ENCODE measurements around the gene POLD3.
A peak's percentile ranks its signal among the peaks of the same experiment; 100 is the strongest.

Gene POLD3, protein sequence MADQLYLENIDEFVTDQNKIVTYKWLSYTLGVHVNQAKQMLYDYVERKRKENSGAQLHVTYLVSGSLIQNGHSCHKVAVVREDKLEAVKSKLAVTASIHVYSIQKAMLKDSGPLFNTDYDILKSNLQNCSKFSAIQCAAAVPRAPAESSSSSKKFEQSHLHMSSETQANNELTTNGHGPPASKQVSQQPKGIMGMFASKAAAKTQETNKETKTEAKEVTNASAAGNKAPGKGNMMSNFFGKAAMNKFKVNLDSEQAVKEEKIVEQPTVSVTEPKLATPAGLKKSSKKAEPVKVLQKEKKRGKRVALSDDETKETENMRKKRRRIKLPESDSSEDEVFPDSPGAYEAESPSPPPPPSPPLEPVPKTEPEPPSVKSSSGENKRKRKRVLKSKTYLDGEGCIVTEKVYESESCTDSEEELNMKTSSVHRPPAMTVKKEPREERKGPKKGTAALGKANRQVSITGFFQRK

GRCh38 chr11:74592441-74593362 lies at the start of gene POLD3:
Gene POLD3, plus strand, starts transcription at chr11:74592582. Its CDS starts 77 bp downstream, at chr11:74592659.
- DNase-seq (ENCODE audit: low read depth): peak; percentile 82

DNA sequence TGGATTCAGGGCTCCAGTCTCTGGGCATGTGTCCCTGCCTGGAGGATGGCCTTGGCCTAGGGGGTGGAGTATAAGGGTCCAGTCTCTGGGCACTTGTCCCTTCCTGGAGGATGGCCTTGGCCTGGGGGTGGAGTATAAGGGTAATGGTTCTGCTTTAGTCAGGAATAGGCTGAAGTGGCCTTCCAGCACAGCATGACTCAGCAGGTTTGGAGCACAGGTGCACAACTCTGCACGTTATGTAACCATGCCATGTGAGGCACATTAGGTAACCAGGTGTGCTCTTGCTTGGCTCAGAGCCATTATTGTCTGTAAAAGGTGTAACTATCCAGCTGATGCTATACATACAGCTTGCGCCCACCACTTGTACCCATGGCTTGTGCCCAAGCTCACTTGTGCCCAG lies 48.4 kb upstream of the POLD3 start:
- DNase-seq (ENCODE audit: low read depth): no peak

DNA sequence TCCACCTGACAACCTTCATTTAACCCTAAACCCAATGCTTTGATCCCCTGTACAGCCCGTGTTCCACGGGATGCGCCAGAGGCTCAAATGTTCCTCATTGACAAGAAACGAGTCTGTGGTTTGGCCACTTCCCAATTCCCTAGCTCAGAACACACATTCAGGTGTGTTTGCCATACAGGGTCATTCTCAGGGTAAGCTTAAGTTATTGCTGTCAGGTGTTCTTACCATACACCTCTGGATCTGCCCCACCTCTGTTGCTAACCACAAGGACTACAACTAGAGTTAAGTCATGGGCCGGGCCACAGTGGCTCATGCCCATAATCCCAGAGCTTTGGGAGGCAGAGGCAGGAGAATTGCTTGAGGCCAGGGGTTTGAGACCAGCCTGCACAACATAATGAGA lies 45.6 kb upstream of the POLD3 start:
- DNase-seq (ENCODE audit: low read depth): no peak

- no peak for DNase-seq (ENCODE audit: low read depth)
These were observed 41.2 kb upstream of the POLD3 start for GRCh38 chr11:74550991-74551753.

DNA sequence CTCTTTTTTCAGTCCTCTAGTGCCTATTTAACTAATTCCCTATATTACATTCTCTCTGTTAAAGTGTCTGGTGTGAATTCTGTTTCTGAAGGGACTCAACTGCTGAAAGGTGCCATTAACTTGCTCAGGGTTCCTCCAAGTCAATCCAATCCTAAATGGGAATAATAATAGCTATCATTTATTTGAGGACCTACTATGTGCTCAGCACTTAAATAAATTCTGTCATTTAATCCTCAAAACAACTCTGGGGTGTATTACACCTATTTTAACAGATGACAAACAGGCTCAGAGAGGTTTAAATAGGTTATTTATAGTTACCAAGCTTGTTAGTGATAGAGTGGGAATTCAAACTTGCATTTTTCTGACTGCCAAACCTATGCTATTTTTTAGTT lies 40.6 kb upstream of the POLD3 start:
- DNase-seq (ENCODE audit: low read depth): no peak

DNA sequence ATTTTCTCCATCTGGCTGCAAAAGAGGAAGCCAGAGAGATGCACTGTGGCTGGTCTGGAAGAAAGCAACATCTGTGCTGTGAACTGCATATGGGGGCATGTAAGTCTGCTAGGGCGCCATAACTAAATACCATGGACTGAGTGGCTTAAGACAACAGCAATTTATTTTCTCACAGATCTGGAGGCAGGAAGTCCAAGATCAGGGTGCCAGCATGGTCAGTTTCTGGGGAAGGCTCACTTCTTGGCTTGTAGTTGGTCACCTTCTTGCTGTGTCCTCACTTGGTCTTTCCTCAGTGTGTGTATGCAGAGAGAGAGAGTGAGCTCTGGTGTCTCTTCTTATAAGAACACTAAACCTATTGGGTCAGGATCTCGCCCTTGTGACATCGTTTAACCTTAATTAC lies 34.9 kb upstream of the POLD3 start:
- no peak for DNase-seq (ENCODE audit: low read depth)

DNA sequence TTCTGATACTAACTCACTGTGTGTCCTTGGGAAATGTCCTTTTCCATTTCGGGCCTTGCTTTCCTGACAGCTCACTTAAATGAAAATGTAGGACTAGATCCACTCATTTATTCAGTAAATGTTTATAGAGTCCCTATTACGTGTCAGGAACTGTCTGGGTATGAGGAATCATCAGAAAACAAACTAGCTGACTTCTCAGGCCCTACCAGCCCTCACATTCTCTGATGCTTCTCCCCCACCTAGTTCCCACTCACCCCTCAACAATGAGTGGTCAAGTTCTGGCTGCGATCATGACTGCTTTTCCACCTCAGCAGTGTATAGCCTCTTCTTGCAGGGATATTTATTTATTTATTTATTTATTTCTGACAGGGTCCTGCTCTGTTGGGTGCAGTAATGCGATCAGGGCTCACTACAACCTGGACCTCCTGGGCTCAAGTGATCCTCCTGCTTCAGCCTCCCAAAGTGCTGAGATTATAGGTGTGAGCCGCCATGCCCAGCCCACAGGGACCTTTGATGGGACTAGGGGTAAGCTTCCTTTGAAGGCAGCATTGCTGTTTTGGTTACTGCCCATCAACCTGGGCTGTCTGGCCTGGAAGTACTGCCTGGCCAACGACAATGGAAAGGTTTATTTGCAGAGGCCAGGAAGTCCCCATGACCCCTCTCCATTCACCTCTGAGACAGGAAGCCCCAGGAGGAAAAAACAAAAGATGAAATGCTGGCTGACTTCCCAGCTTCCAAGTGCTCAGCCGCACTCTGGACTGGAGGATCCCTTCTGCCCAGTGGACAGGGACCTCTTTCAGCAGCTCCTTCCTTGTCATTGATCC lies 33.1 kb upstream of the POLD3 start:
- DNase-seq (ENCODE audit: low read depth): no peak

- DNase-seq (ENCODE audit: low read depth): peak; percentile 70
These were observed 32.5 kb upstream of the POLD3 start for GRCh38 chr11:74559934-74560309.

GRCh38 chr11:74566146-74566960 lies 26.0 kb upstream of the POLD3 start:
- no peak for DNase-seq (ENCODE audit: low read depth)

DNA sequence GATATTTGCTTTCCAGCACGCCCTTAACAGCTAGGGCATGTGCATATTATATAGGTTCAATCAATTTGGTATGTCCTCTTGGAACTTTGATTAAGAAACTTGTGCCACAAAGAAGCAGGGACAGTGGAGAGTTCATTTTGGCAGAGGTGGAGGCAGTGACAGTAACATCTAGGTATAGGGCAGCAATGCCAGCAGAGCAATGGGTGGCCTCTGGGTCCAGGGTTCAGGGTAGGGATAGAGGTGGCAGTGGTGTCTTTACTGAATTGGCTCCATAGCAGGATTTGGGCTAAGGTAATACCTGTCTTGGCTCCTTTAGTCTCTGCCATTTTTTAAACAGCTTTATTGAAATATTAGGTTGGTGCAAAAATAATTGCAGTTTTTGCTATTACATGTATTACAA lies 24.4 kb upstream of the POLD3 start:
- DNase-seq (ENCODE audit: low read depth): no peak

DNA sequence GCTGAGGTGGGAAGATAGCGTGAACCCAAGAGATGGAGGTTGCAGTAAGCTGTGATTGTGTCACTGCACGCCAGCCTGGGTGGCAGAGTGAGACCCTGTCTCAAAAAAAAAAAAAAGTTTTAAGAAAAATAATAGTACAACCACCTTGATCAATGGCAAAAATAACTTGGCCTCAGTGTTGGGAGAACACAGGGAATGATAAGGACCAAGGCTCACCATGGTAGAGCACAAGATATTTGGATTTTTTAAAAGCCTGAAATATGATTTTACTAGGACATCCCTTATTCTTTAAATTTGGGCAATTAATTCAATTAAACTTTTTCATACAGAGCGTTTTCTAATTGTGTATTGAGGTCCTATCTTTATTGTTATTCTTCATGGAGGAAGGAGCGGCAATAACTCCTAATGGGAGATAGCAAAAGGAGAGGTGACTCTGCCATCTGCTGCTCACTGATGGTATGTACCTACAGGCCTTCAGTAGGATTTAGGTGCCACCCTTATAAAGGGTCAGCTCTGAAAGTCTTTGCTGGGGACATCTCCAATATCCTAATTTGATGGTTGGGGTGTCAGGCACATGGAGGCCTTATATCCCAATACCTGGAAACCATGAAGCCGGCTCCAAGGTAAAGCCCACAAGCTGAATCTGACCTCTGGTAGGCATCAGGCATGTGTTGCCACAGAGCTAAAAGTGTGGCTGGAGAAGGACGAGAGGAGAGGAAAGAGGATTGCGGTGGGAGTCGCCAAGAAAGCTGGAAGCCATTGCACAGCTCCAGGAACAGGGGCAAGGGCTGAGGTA lies 21.9 kb upstream of the POLD3 start:
- peak; percentile 52 for DNase-seq (ENCODE audit: low read depth)

- DNase-seq (ENCODE audit: low read depth): no peak
These were observed 21.4 kb upstream of the POLD3 start for GRCh38 chr11:74571062-74571399.

DNA sequence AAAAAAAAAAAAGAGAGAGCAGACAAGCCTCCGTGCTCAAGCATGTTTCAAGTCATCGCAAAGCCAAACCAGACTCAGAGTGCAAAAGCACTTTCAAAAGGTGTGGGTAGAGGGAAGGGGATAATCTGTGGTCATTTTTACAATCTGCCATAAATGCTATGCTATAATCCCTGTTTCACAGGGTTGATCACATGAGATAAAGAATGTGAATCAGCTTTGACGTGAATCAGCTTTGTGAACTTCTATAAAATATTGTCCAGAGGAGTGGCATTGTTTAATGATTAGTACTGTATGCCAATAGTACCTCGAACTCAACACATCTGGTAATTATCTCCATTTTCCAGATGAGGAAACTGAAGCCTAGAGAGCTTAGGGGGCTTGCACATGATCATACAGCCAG lies 20.0 kb upstream of the POLD3 start:
- DNase-seq (ENCODE audit: low read depth): no peak

- no peak for DNase-seq (ENCODE audit: low read depth)
These were observed 17.8 kb upstream of the POLD3 start for GRCh38 chr11:74574563-74574962.

DNA sequence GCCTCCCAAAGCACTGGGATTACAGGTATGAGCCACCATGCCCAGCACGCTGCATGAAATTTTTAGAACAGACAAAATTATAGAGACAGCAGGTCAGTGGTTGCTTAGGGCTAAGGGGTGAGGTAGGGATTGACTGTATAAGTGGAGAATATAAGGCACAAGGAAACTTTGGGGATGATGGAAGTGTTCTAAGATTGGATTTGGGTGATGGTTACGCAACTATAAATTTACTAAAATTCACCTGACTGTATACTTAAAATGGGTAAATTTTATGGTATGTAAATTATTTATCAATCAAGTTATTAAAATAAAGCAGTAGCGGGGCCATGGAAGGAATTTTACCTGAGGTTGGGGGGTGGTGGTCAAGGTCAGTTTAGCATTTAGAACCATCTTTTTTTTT lies 16.4 kb upstream of the POLD3 start:
- DNase-seq (ENCODE audit: low read depth): no peak

GRCh38 chr11:74577181-74577580 lies 15.2 kb upstream of the POLD3 start:
- DNase-seq (ENCODE audit: low read depth): no peak

GRCh38 chr11:74577624-74578396 lies 14.6 kb upstream of the POLD3 start:
- no peak for DNase-seq (ENCODE audit: low read depth)

- no peak for DNase-seq (ENCODE audit: low read depth)
These were observed 12.7 kb upstream of the POLD3 start for GRCh38 chr11:74579577-74580270.

All from amniotic epithelial cell (primary cell).